Transverse colon (tissue), 4 donors: ENCODE measurements around the gene TP73.

Experiments
- CTCF ChIP-seq, 5 experiments: fragments of 200-600 bp in 3 of 5; fragments of 450-650 bp in 2 of 5; sonication (generic) in 3 of 5; IDR thresholded peaks; 1 replicate in 2 of 5; 2 replicates in 3 of 5; pipeline ENCODE4 v1.5.1; 2016 to 2017; ENCODE audit warnings: antibody characterized with exemption in 5 of 5, inconsistent platforms in 3 of 5, mild to moderate bottlenecking in 2 of 5, moderate library complexity in 1 of 5
- EP300 ChIP-seq: sonication (generic); formaldehyde crosslinking; IDR thresholded peaks from one replicate; pipeline ENCODE4 v1.6.1; 2017; ENCODE audit warnings: antibody characterized with exemption, low read depth
- POLR2A ChIP-seq: fragments of 450-650 bp; IDR thresholded peaks from one replicate; pipeline ENCODE4 v1.6.1; 2016; ENCODE audit warnings: antibody characterized with exemption, mild to moderate bottlenecking, moderate library complexity
- POLR2AphosphoS5 ChIP-seq, 3 donors: sonication (generic); formaldehyde crosslinking; IDR thresholded peaks; one replicate each; pipeline ENCODE4 v1.6.1; 2016; ENCODE audit warnings: antibody characterized with exemption in 3 of 3

GRCh38 chr1:3714284-3714741, 62.0 kb downstream of the TP73 start:
- TF ChIP-seq CTCF (IDR thresholded peaks at IDR 0.05) (no peak), POLR2AphosphoS5 (IDR thresholded peaks at IDR 0.05) (no peak), POLR2A (no peak), EP300 (no peak)
